ENCODE data around the gene N4BP2L2. TPM values are rescaled to one million over a fixed set of nuclear protein-coding genes. Genes with fewer than 3 reads are reported as not detected.

N4BP2L2 gene
- total and polyA plus RNA-seq, 2 of the 4 experiments (the other 2 are of a cell fraction) = 28.7 to 34.6 TPM

DNA sequence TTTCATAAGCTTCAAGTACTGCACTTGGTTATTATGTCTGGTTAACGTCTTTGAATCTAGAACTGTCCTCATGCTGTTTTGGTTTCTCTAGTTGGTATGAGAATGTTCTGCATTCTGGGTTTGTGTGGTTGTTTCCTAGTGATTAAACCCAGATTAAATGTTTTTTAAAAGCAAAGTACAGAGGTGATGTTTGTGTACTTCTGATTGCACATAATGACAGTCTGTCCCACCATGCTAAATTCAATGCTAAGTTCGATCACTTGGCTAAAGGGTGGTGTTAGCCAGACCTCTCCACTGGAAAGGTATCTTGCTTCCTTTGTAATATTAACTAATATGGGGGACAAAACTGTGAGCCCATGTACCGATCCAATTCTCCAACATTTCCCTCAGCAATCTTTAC, 125.3 kb downstream of the N4BP2L2 start:
- intact Hi-C loops (cut with micrococcal nuclease) (no loop called here), dilution Hi-C loops (cut with HindIII; ENCODE audit: low sequenced_read_pairs, unreplicated experiment) (no loop called here), in situ Hi-C loops (cut with MboI; ENCODE audit: low sequenced_read_pairs) (no loop called here)
- Histone ChIP-seq H3K36me3 (ENCODE audit: control insufficient read depth, insufficient read depth, low read length) (no peaks in the 10 kb centered on the region), H3K4me3 (ENCODE audit: insufficient read depth, low read depth, low read length) (no peak overlapping the region), H3K23ac (ENCODE audit: low read depth, low read length) (no peak overlapping the region), H4K5ac (ENCODE audit: low read depth, low read length) (no peak overlapping the region), H3K18ac (ENCODE audit: low read depth, low read length) (no peak overlapping the region), H2BK15ac (ENCODE audit: low read depth, low read length) (no peak overlapping the region), H2BK20ac (ENCODE audit: low read depth, low read length) (no peak overlapping the region), H2BK5ac (ENCODE audit: low read depth, low read length, poor library complexity, severe bottlenecking) (no peak overlapping the region), H3K4me1 (ENCODE audit: control insufficient read depth, insufficient read depth, low read length) (peaks cover 5% of the 10 kb centered on the region), H4K91ac (ENCODE audit: insufficient read depth, low read depth, low read length) (no peak overlapping the region), H3K9me3 (ENCODE audit: control insufficient read depth, insufficient read depth, low read length) (no peaks in the 10 kb centered on the region), H3K27me3 (ENCODE audit: control insufficient read depth, insufficient read depth, low read length) (no peaks in the 10 kb centered on the region), H2BK120ac (ENCODE audit: low read depth, low read length) (no peak overlapping the region), H4K8ac (ENCODE audit: low read depth in 2 of 2, low read length in 2 of 2) (no peak overlapping the region), H4K20me1 (ENCODE audit: insufficient read depth, low read length) (no peaks in the 10 kb centered on the region), H2AK9ac (replicated peaks; ENCODE audit: low read depth, low read length, poor library complexity) (no peak overlapping the region), H3K79me1 (ENCODE audit: low read depth in 1 of 2, low read length in 2 of 2) (no peaks in the 10 kb centered on the region), H3K4me2 (ENCODE audit: low read depth, low read length) (no peak overlapping the region), H3K14ac (replicated peaks; ENCODE audit: low read depth, low read length) (no peak overlapping the region), H3K27ac (ENCODE audit: insufficient read depth, low read length) (no peak overlapping the region), H2AFZ (replicated peaks; ENCODE audit: low read length, poor library complexity) (no peak overlapping the region), H2AK5ac (ENCODE audit: low read depth, low read length) (no peak overlapping the region), H3K56ac (ENCODE audit: extremely low read depth, insufficient read depth, low read length) (no peak overlapping the region), H3K9me1 (ENCODE audit: insufficient read depth, low read length) (no peaks in the 10 kb centered on the region), H3K9ac (ENCODE audit: low read depth, low read length) (no peak overlapping the region), H3K4ac (ENCODE audit: low read depth, low read length) (no peak overlapping the region)
- ChIA-PET POLR2A (ENCODE audit: unreplicated experiment) (no interaction called here), CTCF (no interaction called here)
- no peak for ATAC-seq (ENCODE audit: low read depth)
- no CpG with 5 or more reads among the region's 3 CpGs for WGBS, 2 experiments (ENCODE audit: extremely low coverage in 2 of 2, insufficient read length in 1 of 2)
- TF ChIP-seq RAD21 (IDR thresholded peaks at IDR 0.05; ENCODE audit: low read length) (no peak), CHD1 (IDR thresholded peaks at IDR 0.05; ENCODE audit: low read depth, low read length) (no peak), POLR2A (IDR thresholded peaks at IDR 0.05; ENCODE audit: low read depth, low read length) (no peak), MAFK (IDR thresholded peaks at IDR 0.05; ENCODE audit: low read depth, low read length) (no peak), CTCF (conservative IDR thresholded peaks at IDR 0.05; ENCODE audit: low read depth, low read length) (no peak), BHLHE40 (IDR thresholded peaks at IDR 0.05; ENCODE audit: low read depth, low read length) (no peak), MAZ (IDR thresholded peaks at IDR 0.05; ENCODE audit: borderline replicate concordance, low read depth, low read length) (no peak), MXI1 (IDR thresholded peaks at IDR 0.05; ENCODE audit: borderline replicate concordance, low read depth, low read length) (no peak), RFX5 (IDR thresholded peaks at IDR 0.05; ENCODE audit: low read depth, low read length) (no peak), SMC3 (IDR thresholded peaks at IDR 0.05; ENCODE audit: low read depth, low read length) (no peak), FOS (IDR thresholded peaks at IDR 0.05; ENCODE audit: low read depth, low read length) (no peak), RCOR1 (IDR thresholded peaks at IDR 0.05; ENCODE audit: insufficient replicate concordance, low read length) (no peak), CEBPB (IDR thresholded peaks at IDR 0.05; ENCODE audit: low read depth, low read length) (no peak), NFE2L2 (IDR thresholded peaks at IDR 0.05; ENCODE audit: low read depth, low read length) (no peak)
- TF ChIP-seq, protein P1, sequence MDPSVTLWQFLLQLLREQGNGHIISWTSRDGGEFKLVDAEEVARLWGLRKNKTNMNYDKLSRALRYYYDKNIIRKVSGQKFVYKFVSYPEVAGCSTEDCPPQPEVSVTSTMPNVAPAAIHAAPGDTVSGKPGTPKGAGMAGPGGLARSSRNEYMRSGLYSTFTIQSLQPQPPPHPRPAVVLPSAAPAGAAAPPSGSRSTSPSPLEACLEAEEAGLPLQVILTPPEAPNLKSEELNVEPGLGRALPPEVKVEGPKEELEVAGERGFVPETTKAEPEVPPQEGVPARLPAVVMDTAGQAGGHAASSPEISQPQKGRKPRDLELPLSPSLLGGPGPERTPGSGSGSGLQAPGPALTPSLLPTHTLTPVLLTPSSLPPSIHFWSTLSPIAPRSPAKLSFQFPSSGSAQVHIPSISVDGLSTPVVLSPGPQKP (IDR thresholded peaks at IDR 0.05; ENCODE audit: borderline replicate concordance, low read depth, low read length) = no peak
- TF ChIP-seq, protein P2, sequence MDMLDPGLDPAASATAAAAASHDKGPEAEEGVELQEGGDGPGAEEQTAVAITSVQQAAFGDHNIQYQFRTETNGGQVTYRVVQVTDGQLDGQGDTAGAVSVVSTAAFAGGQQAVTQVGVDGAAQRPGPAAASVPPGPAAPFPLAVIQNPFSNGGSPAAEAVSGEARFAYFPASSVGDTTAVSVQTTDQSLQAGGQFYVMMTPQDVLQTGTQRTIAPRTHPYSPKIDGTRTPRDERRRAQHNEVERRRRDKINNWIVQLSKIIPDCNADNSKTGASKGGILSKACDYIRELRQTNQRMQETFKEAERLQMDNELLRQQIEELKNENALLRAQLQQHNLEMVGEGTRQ (IDR thresholded peaks at IDR 0.05; ENCODE audit: low read depth, low read length) = no peak
- DNase-seq = no peak
- BruUV-seq (replicated peaks) = no TSS peak

All from IMR-90 (cell line).